ENCODE data around the gene DENND4B. TPM values are rescaled to one million over a fixed set of nuclear protein-coding genes. Genes with fewer than 3 reads are reported as not detected.

DENND4B gene
- polyA plus RNA-seq, 1 of the 3 experiments (the other 2 are of a cell fraction), result 29.6 TPM

DNA sequence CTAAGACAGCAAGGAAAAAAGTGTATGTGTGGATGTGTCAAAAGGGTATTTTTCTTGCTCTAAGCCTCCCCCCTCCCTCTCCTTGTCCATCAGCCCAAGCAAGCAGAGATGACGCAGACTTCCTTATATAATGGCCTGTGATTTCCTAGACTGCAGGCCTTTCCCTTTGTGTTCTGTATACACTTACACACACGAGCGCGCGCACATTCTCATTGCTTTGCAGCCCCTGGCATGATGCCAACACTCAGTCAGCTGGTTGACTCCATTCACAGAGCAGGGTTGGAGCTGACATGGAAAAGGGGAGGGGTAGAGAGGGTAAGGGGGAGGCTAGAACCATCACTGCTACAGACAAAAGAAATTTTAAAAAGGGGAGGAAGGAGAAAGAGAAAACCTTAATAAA, 65.6 kb downstream of the DENND4B start (continued):
- TF ChIP-seq, protein P1, sequence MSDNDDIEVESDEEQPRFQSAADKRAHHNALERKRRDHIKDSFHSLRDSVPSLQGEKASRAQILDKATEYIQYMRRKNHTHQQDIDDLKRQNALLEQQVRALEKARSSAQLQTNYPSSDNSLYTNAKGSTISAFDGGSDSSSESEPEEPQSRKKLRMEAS (IDR thresholded peaks at IDR 0.05; ENCODE audit: low read depth), result peak; percentile 87
- TF ChIP-seq TCF12 (IDR thresholded peaks at IDR 0.05) (peak; percentile 52), TAF1 (IDR thresholded peaks at IDR 0.05; ENCODE audit: borderline replicate concordance, low read depth, low read length) (peak; percentile 59; the same call in 1 of the 2 replicates), MXI1 (IDR thresholded peaks at IDR 0.05; ENCODE audit: low read depth, low read length) (peak; percentile 83; the same call in 1 of the 2 replicates), FOXJ3 (CRISPR knock-in tag; IDR thresholded peaks at IDR 0.05) (peak; percentile 81), EZH2phosphoT487 (IDR thresholded peaks at IDR 0.05; ENCODE audit: borderline replicate concordance, low read depth) (no peak)
- TF ChIP-seq, protein P2, sequence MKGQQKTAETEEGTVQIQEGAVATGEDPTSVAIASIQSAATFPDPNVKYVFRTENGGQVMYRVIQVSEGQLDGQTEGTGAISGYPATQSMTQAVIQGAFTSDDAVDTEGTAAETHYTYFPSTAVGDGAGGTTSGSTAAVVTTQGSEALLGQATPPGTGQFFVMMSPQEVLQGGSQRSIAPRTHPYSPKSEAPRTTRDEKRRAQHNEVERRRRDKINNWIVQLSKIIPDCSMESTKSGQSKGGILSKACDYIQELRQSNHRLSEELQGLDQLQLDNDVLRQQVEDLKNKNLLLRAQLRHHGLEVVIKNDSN (IDR thresholded peaks at IDR 0.05; ENCODE audit: borderline replicate concordance, low read depth), result peak; percentile 60; the same call in 1 of the 2 replicates

DNA sequence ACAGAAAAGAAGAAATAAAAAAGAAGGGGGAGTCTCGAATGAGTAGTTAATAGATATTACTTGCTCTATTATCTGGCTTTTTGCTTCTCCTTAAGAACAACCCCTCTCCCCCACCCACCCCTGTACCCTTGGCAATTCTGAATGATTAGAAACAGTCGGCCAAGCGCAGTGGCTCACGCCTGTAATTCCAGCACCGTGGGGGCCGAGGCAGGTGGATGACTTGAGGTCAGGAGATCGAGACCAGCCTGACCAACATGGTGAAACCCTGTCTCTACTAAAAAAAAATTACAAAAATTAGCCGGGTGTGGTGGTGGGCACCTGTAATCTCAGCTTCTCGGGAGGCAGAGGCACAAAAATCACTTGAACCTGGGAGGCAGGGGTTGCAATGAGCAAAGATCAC, 66.5 kb downstream of the DENND4B start:
- H3K4me1 ChIP-seq (ENCODE audit: control insufficient read depth in 1 of 2, insufficient read depth in 2 of 2, low read depth in 1 of 2, low read length in 1 of 2), result peaks cover 15 to 16% of the 10 kb centered on the region in 2 experiments
- no peak overlapping the region for H2AFZ ChIP-seq (ENCODE audit: low read depth)
- TF ChIP-seq, protein P3, sequence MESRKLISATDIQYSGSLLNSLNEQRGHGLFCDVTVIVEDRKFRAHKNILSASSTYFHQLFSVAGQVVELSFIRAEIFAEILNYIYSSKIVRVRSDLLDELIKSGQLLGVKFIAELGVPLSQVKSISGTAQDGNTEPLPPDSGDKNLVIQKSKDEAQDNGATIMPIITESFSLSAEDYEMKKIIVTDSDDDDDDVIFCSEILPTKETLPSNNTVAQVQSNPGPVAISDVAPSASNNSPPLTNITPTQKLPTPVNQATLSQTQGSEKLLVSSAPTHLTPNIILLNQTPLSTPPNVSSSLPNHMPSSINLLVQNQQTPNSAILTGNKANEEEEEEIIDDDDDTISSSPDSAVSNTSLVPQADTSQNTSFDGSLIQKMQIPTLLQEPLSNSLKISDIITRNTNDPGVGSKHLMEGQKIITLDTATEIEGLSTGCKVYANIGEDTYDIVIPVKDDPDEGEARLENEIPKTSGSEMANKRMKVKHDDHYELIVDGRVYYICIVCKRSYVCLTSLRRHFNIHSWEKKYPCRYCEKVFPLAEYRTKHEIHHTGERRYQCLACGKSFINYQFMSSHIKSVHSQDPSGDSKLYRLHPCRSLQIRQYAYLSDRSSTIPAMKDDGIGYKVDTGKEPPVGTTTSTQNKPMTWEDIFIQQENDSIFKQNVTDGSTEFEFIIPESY (IDR thresholded peaks at IDR 0.05; ENCODE audit: borderline replicate concordance, low read depth), result no peak
- TF ChIP-seq FOSL2 (IDR thresholded peaks at IDR 0.05; ENCODE audit: borderline replicate concordance, low read depth), result no peak
- no peak for TF ChIP-seq EZH2phosphoT487 (IDR thresholded peaks at IDR 0.05; ENCODE audit: borderline replicate concordance, low read depth)
- TF ChIP-seq ELF1 (IDR thresholded peaks at IDR 0.05), result no peak
- no peak for TF ChIP-seq GABPA (IDR thresholded peaks at IDR 0.05; ENCODE audit: low read depth)
- TF ChIP-seq, protein P4, sequence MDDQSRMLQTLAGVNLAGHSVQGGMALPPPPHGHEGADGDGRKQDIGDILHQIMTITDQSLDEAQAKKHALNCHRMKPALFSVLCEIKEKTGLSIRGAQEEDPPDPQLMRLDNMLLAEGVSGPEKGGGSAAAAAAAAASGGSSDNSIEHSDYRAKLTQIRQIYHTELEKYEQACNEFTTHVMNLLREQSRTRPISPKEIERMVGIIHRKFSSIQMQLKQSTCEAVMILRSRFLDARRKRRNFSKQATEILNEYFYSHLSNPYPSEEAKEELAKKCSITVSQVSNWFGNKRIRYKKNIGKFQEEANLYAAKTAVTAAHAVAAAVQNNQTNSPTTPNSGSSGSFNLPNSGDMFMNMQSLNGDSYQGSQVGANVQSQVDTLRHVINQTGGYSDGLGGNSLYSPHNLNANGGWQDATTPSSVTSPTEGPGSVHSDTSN (IDR thresholded peaks at IDR 0.05), result no peak
- TF ChIP-seq, protein P5, sequence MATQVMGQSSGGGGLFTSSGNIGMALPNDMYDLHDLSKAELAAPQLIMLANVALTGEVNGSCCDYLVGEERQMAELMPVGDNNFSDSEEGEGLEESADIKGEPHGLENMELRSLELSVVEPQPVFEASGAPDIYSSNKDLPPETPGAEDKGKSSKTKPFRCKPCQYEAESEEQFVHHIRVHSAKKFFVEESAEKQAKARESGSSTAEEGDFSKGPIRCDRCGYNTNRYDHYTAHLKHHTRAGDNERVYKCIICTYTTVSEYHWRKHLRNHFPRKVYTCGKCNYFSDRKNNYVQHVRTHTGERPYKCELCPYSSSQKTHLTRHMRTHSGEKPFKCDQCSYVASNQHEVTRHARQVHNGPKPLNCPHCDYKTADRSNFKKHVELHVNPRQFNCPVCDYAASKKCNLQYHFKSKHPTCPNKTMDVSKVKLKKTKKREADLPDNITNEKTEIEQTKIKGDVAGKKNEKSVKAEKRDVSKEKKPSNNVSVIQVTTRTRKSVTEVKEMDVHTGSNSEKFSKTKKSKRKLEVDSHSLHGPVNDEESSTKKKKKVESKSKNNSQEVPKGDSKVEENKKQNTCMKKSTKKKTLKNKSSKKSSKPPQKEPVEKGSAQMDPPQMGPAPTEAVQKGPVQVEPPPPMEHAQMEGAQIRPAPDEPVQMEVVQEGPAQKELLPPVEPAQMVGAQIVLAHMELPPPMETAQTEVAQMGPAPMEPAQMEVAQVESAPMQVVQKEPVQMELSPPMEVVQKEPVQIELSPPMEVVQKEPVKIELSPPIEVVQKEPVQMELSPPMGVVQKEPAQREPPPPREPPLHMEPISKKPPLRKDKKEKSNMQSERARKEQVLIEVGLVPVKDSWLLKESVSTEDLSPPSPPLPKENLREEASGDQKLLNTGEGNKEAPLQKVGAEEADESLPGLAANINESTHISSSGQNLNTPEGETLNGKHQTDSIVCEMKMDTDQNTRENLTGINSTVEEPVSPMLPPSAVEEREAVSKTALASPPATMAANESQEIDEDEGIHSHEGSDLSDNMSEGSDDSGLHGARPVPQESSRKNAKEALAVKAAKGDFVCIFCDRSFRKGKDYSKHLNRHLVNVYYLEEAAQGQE (IDR thresholded peaks at IDR 0.05; ENCODE audit: low read depth, low read length), result no peak
- TF ChIP-seq MXI1 (IDR thresholded peaks at IDR 0.05; ENCODE audit: low read depth, low read length), result no peak
- TF ChIP-seq TEAD4 (IDR thresholded peaks at IDR 0.05; ENCODE audit: borderline replicate concordance, insufficient read depth), result no peak
- TF ChIP-seq TCF12 (IDR thresholded peaks at IDR 0.05), result no peak
- H3F3A ChIP-seq (replicated peaks; ENCODE audit: insufficient read depth), result peaks cover 21% of the 10 kb centered on the region
- no peak for DNase-seq
- no peaks in the 10 kb centered on the region for H3K9me2 ChIP-seq
- H3K27me3 ChIP-seq (ENCODE audit: insufficient read depth), result no peaks in the 10 kb centered on the region
- POLR2A ChIA-PET, result interaction anchor here (2.9 kb wide), 1 partner anchor 87 kb away, joined by 14 read pairs; the partner anchor contains the start of gene CREB3L4
- no peaks in the 10 kb centered on the region for H3K9me3 ChIP-seq
- peak overlapping the region; percentile 87 to 90; a peak in 3 of 4 replicates for H3K27ac ChIP-seq (ENCODE audit: low read depth in 2 of 2, low read length in 1 of 2)
- peaks cover 89% of the 10 kb centered on the region for H3K79me2 ChIP-seq (ENCODE audit: insufficient read depth)
- no peak overlapping the region for H3K4me2 ChIP-seq
- no peak overlapping the region for H3K9ac ChIP-seq
- 0 out of 2 replicates have a peak, but pooled peaks cover under 1% of the 10 kb centered on the region for H4K20me1 ChIP-seq (ENCODE audit: insufficient read depth)
- no peaks in the 10 kb centered on the region for H3K36me3 ChIP-seq (replicated peaks in 1 of 2; ENCODE audit: control insufficient read depth in 1 of 2, insufficient read depth in 2 of 2, low read length in 1 of 2)
- CTCF ChIA-PET, result interaction anchor here (1.0 to 3.3 kb wide), 3 partner anchors 42 to 67 kb away, joined by 3 to 16 read pairs (median 8); partner anchors contain the start of gene DENND4B
- H3K4me3 ChIP-seq (ENCODE audit: low read depth in 2 of 2, low read length in 1 of 2), result no peak overlapping the region
- WGBS (ENCODE audit: low lambda C conversion rate), result 98% methylated on average over 9 of the region's 9 CpGs

All from SK-N-SH (cell line).